Stromal cell of bone marrow (primary cell): ENCODE data around the gene PDS5B.

Experiments
- DNase-seq: peaks from one replicate; pipeline ENCODE4 v3.0.0-alpha.2; 2012; ENCODE audit warnings: low read depth

Gene PDS5B

GRCh38 chr13:32590266-32590665, 4.0 kb downstream of the PDS5B start:
- no peak for DNase-seq

DNA sequence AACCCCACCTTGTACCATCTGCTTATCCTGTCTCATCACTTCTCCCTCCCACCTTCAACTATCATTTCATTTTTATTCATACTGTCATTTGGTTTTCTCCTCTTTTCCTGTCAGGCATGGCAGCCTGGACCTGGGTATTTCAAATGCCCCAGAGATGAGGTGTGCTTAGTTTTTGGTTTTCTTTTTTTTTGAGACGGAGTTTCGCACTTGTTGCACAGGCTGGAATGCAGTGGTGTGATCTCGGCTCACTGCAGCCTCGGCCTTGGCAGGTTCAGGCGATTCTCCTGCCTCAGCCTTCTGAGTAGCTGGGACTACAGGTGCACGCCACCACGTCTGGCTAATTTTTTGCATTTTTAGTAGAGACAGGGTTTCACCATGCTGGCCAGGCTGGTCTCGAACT, 5.8 kb downstream of the PDS5B start:
- DNase-seq: no peak

DNA sequence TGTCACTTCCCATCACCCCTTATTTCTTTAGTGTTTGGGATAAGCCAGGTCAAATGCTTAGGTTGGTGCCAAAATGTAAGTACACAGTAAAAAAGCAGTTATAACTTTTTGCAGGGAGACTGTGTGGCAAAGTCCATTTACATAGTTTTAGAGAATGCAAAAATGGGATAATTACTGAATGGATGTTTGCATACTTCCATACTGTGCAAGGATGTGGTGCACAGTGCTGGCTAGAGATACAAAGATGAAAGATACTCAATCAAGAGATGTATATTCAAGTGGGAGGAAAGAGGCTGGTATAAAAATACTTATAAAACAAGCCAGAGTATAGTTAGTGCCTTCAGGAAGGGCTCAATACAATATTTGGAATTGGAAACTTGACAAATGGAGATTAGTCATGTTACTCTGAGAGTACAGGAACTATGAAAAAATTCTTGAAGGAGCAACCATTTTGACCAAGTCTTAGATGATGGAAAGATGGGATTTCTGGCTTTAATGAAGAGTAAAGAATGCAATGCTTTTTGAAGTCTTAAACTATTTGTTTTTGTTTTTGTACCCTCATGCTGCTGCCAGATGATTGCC, 8.0 kb downstream of the PDS5B start:
- DNase-seq: no peak

GRCh38 chr13:32595306-32595705, 9.1 kb downstream of the PDS5B start:
- DNase-seq: no peak

- no peak for DNase-seq
These were observed 14.6 kb downstream of the PDS5B start for GRCh38 chr13:32600890-32601289.

- DNase-seq: no peak
These were observed 23.2 kb downstream of the PDS5B start for GRCh38 chr13:32609428-32609827.

DNA sequence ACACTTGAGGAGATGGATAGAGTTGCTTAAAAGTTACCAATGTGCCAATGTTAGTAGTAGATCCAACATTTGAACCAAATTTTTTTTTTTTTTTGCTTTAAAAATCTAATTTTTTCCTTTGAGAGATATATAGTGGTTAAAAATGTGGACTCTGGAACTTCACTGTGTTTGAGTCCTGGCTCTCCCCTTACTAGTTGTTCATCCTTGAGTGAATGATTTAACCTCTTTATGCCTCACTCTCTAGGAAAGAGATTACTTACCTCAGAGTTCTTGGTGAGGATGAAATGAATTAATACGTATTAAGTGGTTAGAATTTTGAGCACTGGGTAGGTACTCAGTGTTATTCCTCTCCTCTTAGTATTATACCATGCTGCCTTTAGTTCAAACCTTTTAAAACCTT, 24.3 kb downstream of the PDS5B start:
- DNase-seq: no peak

- no peak for DNase-seq
These were observed 24.7 kb downstream of the PDS5B start for GRCh38 chr13:32610977-32611376.

- no peak for DNase-seq
These were observed 30.7 kb downstream of the PDS5B start for GRCh38 chr13:32616883-32617511.

- DNase-seq: no peak
These were observed 36.6 kb downstream of the PDS5B start for GRCh38 chr13:32622827-32623226.

GRCh38 chr13:32624441-32624840, 38.2 kb downstream of the PDS5B start:
- no peak for DNase-seq

GRCh38 chr13:32627793-32628192, 41.5 kb downstream of the PDS5B start:
- no peak for DNase-seq

DNA sequence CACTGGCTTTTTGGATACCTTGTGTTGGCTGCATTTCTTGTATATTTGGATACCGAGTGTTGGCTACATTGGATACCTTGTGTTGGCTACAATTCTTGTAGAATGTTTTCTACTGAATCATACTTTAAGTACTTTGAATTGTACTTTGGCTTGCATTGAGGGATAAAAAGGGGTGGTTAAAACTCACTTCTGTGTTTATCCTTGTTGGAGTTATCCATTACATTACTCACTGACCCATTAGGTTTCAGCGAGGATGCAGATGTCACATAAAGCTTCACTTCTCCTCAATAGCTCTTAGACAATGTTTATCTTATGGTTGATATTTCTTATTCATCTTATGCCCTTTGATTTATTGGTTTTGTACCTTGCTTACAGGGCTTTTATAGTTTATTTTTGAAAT, 43.1 kb downstream of the PDS5B start:
- no peak for DNase-seq

GRCh38 chr13:32629866-32630265, 43.6 kb downstream of the PDS5B start:
- DNase-seq: no peak

GRCh38 chr13:32632343-32632909, 46.2 kb downstream of the PDS5B start:
- DNase-seq: no peak

DNA sequence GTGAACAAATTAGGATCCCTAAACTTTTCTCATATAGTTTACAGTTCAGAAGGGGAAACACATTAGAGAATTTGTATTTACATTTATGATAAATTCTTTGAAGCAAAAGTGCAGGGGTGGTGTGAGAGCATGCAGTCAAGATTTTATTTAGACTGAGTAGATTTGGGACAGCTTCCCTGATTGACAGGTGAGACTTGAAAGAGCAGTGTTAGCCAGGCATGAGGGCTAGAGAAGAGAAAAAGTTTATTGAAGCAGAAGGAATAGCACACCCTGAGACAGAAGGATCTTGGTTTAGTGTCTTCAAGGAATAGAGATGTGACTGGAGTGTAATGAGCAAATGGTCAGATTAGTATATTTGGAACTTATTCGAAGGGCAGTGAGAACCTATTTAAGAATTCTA, 50.5 kb downstream of the PDS5B start:
- no peak for DNase-seq

DNA sequence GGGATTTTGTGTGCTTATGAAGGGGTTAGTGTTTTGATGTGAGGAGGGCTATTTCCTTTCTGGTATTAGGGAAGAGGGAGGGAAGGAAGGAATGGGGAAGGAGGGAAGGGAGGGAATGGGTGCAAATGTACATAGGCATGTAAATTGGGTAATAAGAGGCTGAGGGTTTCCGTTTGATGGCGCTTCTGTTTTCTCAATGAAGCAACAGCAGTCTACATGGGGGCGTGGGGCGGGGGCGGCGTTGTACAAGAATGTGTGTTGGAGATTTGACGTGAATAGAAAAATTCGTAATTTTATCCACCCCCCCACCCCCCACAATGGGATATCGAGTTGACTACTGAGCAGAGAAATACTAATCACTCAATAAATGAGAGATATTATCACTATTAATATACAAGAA, 52.5 kb downstream of the PDS5B start:
- no peak for DNase-seq

DNA sequence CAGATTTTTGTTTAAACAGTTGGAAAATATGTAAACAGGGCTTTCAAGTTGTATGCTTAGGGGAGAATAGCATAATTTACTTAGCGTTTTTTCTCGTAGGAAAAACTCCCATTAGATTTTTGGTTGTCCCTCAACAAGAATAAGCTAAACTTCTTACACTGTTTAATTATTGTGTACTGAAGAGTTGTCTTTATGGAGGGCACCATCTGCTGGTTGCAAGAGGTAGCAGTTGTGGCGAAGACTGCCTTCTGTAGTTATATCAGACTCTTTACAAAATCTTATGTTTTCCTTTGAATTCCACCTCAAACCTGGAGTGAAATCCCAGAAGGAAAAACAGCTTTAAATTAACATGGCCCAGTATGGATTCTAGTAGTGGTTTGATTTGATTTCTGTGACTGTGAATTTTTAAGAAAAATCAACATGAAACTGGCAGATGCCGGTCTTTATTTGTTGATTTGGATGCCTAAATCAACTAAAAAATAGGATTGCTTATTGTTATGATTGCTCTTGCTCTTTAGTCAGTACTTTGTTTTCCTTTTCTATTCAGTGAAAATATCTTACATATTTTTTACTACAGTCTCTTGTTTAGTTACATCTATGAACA, 53.4 kb downstream of the PDS5B start:
- DNase-seq: peak; percentile 54

DNA sequence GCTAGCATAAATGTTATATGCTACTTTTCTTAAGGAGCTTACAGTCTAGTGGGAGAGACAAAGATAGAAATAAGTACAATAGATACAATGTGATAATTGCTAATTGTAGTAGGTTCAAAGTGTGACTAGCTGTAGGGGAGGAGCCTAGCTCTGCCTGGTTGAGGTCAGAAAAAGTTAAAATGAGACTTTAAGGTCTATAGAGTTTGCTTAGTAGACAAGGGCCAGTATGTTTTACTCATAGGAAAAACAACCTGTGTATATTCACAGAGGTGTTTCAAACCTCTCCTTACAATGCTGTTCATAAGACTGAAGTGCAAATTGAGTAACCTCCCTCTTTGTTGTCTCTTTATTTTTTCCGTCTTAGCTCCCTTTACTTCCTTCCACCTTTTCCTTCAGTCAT, 56.1 kb downstream of the PDS5B start:
- DNase-seq: no peak

- DNase-seq: no peak
These were observed 56.6 kb downstream of the PDS5B start for GRCh38 chr13:32642858-32643257.

DNA sequence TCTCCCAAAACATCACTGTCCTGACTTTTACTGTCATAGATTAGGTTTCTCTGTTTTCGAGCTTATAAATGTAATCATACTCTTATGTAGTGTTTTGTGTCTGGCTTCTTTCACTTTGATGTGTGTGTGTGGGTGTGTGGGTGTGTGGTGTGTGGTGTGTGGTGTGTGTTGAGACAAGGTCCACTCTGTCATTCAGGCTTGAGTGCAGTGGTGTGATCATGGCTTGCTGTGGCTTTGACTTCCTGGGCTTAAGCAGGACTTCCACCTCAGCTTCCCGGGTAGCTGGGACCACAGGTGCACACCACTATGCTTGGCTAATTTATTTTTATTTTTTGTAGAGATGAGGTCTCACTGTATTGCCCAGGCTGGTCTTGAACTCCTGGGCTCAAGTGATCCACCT, 59.6 kb downstream of the PDS5B start:
- no peak for DNase-seq

DNA sequence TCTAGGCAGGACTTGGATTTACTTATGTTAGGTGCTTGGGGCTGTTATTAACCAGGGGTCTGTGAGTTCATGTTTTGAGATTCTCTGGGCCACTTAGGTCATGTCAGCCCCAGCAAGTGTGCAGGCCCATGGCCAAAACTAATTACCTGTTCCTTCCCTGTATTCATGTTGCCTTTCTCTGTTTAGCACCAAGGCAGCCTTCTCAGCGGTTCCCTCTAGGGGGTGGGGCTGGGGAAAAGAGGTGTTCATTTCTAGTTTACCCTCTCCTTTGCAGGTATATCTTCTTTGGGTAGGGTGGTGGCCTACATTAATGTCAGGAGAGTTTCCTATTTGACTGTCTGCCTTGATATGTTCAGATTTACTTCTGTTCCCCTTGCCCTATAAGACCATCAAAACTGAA, 61.7 kb downstream of the PDS5B start:
- no peak for DNase-seq

DNA sequence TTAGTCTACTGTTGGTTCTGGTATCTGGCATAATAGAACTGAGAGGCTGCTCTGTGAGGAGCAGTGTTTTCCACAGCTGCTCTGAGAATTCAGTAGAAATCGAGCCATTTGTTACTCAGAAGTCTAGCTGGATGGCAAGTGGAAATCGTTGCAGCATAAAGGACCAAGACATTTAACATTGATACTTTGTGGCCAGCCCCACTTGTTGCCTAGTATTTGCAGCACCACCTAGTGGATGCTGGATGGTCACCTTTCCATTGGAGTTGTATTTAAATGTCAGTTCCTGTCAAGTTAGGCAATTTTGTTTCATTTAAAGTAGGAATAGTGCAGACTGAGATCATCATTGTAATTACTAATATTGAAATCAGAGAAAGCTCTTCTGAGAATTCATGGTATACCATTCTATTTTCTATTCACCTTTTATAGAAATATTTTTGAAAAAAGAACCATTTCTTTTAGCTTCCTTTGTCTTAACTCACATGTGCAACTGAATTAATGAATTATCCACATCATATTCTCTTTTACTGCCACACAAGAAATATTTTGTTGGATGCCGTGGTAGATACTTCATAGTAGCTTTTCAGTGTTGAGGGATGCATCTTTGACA, 64.6 kb downstream of the PDS5B start:
- peak; percentile 59 for DNase-seq
